GM11168 (cell line): ENCODE results near the gene CTIF.

Source experiments
- in situ Hi-C: fragments of 300-500 bp; cut with MboI; formaldehyde crosslinking; loops from one replicate; pipeline ENCODE4 v1.12.0; 2022; ENCODE audit warnings: low sequenced_read_pairs; ENCODE audit not compliant: unreplicated experiment

CTIF gene

DNA sequence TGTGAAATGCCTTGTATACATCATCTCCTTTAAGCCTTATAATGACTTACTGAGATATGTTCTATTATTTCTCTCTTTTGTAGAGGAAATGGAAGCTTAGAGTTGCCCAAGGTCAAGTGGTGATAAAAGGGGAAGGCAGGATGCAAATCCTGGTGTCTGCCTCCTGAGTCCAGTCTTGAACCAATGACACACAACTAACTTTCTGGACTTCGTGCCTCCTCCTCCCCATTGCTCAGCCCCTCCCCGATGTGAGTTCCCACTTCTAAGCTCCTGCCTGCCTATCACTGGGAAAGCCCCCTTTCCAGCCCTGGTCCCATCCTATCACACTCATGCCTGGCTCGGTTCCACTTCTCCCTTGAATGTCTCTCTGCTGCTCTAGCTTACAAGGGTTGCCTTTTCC is 6.9 kb upstream of the CTIF start:
- in situ Hi-C loops, result no loop called here

DNA sequence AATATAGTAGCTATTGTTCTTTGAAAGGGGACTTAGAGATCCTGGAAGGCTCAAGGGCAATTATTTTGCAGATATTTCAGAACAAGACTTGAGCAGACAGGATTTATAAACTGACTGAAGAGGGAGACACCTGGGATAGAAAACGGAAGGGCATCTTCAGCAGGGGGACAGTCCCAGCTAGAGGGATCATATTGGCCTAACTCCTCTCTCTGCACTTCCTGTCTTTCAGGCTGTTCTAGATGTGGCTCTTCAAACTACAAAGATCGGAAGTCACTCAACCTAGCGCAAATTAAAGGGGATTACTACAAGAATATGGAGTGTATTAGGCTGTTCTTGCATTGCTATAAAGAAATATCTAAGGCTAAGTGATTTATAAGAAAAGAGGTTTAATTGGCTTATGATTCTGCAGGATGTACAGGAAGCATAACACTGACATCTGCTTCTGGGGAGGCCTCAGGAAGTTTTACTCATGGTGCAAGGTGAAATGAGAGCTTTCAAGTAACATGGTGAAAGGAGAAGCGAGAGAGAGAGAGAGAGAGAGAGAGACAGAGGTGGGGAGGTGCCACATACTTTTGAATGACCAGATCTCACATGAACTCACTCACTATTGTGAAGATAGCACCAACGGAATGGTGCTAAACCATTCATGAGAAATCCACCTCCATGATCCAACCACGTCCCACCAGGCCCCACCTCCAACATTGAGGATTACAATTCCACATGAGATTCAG is 5.3 kb upstream of the CTIF start:
- in situ Hi-C loops, result no loop called here

DNA sequence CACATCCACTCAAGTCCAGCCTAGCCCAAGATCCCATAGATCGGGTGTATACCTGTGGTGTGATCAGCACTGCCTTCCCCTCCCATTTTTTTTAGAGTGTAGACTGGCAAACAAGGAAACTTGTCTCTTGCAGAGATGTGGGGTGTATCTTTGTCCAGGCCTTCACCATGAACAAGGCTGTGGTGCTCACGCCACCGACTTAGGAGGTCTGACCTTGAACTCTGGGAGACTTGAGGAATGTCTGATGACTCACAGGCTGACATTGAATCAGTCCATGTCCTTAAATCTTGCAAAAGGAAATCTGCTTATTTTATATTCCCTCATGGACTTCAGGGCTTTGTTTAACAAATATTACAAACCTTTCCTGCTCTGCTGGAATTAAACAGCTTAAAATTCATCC is 4.5 kb upstream of the CTIF start:
- in situ Hi-C loops, result no loop called here

DNA sequence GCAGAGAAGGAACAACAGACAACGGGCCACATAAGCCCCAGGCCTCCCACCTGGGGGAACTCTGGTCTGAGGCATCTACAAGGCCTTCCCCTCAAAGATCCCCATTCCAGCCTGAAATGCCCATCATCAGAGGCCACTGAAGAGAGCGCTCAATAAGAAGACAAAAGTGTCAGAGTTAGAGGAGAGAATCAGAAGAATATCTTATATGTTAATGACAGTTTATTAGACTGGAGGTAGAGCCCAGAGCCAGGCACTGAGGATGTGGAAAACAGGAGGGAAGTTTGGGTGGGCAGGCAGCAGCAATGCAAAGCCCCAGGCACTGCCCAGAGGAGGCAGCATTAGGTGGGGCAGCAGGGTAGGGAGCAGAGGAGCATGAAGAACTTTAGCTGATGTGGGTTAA is 2.9 kb upstream of the CTIF start:
- in situ Hi-C loops, result no loop called here

DNA sequence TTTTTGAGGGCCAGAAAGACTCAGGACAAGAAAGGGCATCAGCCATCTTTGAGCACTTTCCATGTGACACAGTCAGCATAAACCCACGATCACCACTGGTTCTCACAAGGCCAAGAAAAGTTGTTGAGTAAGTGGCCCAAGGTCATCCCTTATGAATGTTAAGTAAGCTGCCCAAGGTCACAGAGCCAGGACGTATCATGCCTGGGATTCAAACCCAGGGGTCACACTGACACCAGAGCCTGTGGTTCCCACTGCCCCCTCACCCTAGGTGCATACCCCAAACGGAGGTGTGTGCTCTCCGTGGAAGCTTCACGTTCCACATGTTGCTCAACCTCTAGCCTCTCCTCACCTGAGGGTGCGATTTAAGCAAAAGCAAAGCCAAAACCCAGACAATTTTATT is 2.3 kb upstream of the CTIF start:
- in situ Hi-C loops, result no loop called here

DNA sequence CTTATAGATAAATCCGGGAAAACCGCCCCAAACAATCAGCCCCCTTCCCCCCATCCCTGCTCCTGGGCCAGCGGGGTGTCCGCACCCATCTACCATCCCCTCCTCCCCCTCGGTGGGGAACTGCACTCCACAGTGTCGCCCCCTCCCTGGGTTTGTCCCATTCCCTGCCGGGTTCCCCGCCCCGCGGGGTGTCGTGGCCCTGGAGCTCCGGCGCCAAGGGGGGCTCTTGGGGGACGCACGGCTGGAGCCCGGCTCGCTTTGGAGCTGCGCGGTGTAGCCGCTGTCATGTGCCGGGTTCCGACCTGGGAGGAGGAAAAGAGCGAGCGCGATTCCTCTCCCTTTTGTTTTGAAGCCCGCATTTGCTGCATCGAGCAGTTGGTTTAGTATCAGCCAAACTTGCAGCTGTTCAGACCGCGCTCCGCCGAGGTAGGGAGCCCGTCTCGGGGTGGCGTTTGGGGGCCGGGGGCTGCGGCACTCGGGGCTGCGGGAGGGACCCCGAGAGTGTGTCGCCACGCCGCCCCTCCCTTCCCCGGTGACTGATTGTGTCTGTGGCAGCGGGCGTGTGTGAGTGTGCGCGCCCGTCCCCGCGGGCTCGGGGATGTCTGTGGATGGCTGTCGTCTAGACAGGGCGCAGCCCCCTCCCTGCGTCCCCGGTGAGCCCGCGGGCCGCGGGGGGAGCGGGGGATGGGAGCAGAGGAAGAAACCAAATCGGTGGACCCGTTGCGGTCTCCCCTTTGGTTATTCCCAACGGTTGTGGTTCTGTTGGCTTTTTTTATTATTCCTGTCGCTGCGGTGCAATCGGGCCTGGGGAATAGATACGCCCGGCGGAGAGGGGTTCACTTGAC is 797 bp downstream of the CTIF start:
- in situ Hi-C loops, result no loop called here

DNA sequence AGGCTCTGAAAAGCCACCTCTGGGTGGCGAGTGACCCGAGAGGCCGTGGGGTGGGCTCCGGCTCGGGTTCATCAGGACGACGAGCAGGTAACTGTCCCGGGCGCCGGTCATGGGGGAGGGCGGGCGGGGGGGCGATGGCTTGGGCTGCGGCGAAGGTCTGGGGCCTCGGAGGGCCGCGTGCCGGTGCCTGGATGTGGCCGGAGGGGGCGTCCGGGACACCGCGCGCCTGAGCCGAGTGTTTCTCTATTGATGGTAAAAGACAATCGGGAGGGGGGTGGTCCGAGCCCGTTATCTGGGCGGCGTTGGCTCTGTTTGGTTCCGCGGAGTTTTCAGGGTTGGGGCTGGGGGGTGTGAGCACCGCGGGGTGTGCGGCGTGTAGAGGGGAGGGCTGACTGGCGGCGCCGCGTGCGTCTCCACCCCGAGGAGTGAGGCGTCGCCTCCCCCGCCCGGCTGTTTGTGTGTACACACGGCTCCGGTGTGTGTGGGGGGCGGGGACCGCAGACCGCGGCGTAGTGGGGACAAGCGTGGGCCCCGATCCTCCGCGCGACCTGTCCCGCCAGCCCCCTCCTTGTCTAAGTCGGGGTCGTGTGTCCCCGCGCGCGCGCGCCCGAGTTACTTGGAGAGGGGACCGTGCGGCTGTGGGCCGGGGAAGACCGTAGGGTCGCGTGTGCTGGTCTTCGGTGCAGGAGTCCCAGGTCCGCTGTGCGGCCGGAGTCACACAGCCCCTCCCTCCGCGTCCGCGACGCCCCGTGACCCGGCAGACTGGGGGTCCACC is 1.6 kb downstream of the CTIF start:
- in situ Hi-C loops, result no loop called here

DNA sequence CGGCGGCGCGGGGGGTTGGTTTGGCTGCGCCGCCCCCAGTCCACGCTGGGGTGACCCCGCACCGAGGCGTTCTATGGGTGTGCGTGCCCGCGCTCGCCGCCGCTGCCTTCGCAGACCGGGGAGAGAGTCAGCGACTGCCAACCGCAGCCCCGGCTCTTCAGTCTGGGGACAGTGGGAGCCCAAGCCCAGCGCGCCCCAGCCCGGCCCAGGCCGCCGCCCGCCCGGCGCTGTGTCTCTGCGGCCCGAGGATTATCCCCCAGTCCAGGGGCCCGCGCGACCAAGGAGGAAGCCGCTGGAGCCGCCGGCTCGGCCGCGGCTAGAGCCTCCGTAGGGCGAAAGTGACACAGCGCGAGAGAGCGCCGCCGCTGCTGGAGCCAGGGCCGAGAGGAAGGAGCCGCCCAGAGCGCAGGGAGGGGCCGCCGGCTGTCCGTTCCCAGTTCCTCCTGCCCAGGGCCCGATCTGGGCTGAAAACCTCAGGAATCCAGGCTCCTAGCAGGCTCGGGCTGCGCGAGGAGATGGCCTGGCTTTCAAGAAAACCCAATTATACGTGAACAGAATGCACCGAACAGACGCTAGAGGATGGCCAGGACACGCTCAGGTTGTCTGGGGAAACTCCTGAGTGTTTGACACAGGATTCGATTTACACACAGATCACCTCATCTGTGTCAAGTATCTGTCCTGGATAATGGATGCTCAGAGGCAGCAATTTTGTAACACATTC is 2.4 kb downstream of the CTIF start:
- in situ Hi-C loops, result no loop called here

DNA sequence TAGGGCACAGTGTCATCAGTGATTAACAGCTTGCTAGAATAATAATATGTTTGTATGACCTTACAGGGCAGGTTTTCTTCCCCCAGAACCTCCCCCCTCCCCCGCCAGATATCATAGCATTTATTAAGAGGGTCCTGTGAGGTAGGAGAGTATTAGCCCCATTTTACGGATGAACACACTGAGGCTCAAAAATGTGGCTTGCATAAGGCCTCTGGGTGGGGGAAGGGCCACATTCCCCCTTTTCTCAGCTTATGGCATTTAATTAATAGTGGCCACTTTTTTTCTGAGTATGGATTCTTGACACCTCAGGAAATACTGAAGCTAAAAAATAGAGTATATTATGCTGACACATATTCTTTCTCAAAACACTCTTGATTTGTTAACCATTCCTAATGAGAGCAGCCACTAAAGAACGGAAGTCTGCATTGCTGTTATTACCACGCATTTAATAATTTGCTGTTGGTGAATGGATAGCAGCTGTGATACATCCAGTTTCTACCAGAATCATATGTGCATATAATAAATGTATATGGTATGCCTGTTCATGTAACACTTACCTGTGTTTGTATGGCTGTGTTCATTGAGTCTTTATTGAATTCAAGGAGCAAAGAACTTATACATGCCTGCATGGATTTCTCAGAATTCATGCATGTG is 3.0 kb downstream of the CTIF start:
- in situ Hi-C loops, result no loop called here

DNA sequence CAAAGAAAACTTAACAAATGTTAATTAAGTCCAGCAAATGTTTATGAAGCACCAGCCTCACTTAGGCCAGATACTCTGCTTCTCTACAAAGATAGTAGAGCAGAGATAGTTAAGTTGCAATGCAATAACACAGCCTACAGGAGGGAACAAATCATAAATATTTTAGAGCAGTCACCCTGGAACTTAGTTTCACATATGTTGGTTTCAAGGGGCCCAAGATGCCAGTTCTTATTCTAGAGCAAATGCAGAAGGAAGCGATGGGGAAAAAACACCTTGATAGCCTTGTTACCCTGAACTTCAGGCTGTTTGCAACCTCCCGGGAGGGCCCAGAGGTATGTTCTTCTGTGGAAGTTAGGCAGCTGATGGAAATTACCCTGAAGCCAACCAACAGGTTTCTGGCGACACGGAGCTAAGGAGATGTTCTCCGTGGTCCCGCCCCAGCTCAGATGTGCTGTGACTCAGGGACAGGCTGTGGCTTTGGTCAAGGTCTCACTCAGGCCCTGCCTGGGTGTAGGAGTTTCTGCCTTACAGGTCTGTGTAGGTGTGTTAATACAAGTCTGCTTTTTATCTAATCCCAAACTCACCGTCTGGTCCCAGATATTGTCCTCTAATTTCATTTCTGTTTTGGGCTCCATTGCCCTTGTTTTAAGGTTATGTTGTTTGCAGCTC is 3.8 kb downstream of the CTIF start:
- in situ Hi-C loops, result no loop called here

DNA sequence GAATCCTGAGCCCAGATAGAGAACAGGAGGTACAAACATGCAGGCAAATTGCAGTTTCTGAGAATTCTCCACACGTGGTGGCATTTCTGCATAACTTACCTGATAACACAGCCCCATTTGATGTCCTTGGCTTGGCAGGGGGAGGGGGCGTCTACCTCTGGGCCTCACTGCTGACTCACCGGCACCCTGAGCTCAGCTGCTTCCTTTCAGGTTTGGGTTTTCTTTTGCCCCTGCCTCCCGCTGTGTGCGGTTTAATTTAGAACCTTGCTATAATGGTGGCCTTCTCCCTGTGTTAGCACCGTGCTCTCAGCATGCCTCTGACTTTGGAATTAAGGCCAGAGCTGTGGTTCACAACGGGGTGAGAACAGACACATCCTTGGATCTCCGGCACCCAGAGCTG is 4.4 kb downstream of the CTIF start:
- in situ Hi-C loops, result no loop called here

DNA sequence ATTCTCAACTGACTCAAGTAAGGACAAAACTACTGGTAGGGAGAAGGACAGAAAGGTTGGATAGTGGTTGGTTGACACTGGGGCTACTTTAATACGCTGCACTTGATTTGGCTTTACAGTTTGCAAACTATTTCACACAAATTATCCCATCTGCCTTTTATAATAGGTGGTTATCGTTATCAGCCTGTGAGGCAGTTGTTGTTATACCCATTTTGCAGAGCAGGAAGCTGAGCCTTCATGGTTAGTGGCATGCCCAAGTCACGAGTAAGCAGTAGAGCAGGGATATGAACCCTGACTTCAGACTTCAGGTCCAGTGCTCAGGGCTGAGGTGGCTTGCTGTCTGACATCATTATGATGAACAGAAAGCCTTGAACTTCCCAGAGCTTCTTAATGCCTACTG is 5.3 kb downstream of the CTIF start:
- in situ Hi-C loops, result no loop called here

DNA sequence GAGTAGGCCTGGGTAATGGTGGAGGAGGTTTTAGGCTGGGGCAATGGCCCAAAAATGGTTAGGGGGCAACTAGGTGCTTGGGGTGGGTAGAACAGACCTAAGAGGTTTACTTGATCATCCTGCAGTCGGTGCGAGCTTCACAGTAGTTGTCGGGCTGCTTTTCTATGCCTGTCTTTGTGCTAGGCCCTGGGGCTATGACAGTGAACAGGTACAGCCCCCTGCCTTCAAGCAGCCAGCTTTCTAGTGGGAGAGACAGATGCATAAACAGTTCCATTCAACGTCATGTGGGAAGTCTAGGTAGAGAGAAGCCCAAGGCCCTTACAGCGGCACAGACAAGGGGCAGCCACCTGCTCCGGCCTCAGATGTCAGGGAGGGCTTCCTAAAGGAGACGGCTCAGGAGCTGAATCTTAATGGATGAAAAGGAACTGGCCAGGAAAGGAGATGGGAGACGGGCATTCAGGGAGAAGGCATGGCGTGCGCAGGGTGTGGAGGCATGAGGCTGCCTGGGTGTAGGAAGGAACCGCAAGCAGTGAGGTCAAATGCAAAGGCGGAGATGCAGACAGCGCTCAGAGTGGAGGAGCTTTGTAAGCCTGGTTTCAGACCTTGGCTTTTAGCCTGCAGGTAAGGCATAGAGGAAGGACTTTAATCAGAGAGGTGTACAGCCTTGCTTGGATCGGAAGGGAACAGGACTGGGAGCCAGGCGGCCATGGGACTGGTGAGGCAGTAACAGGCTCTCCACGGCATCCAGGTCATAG is 6.0 kb downstream of the CTIF start:
- in situ Hi-C loops, result no loop called here

DNA sequence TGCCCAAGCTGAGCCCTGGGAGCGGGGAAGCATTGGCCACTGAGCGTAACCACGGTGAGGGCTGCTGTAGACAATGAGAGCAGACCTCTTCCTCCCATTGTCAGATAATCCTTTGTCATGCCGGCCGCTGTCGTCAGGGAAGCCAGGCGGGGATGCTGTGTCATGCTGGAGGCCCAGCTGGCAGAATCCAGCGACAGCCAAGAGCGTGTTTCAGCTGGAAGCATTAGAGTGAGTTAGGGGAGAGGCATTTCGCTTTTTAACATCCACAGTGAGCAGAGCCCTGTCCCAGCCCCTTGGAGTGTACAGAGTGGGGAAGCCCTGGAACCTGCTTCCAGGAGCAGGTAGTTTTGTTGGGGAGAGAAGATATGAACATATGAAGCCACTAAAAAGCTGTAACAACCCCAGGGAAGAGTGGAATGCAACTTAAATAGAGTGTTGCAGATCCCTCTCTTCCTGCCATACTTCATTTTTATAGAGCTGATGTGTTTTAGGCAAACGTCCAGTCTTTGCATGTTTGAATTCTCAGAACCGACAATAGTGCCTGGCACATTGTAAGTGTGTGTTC is 7.0 kb downstream of the CTIF start:
- in situ Hi-C loops, result no loop called here

DNA sequence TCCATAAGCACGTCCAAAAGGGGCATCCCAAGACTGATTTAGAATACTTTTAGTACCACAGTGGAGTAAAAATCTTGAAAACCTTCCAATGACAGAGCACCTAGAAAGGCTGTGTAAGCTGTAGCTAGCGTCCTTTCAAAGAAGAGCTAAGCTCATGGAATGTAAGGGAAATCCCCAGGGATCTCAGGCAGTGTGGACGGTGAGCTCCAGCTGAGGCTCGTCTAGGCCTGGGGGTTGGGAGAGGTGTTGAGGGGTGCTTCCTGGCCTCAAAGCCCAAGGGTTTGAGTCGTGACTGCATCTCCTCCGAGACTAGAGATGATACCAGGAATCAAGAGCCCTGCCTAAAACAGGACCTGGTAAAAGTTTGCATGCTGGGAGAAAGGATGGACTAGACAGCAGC is 7.6 kb downstream of the CTIF start:
- in situ Hi-C loops, result no loop called here

DNA sequence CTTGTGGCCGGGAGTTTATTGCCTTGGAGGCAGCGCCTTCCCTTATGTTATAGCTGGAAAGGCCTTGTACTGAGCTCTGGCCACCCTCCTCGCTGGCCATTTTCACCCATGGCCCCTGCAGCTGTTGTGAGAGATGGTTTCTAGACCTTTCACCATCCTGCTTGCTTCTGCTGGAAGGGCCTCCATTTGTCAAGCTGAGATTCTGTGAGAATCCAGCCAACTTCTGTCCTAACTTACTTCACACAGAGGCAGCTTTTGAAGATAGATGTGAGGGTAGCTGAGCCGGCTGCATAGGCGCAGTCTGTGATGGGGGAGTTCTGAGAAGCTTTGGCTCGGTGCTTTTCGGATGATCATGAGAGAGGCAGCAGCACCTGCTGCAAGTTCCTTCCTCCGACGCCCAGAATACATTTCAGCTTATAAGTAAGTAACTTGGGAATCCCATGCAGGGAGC is 8.7 kb downstream of the CTIF start:
- in situ Hi-C loops, result no loop called here

DNA sequence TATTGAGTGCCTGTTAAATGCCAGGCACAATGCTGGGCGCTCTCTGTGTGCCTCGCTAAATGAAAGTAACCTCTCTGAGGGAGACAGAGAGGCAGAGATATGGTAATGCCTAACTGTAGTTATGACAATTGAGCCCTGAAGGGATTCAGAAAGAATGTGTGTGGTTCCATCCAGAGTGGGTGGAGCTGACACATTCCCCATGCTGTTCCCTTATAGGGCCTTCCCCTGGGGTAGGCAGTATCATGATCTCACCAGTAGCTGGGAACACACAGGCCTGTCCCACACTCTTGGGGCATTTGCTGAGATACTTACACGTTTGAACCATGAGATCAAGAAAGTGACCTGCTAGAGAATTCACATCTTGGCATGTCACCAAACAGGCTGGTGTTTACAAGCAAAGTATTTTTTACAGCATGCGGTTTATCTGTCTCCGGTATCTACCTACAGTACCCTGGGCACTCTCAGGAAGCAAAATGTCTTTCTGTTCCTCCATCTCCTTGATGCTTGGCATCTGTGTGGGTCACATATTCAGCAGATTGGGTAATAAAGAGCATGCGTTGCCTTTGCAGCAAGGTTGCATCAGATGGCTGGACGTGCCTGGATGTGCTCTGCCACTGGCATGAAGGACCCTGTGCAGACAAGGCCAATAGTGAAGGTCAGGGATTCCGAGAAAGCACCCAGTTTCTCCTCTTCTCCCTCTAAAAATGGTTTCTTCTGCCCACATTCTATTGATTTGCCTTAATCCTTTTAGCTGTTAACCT is 9.4 kb downstream of the CTIF start:
- in situ Hi-C loops, result no loop called here

DNA sequence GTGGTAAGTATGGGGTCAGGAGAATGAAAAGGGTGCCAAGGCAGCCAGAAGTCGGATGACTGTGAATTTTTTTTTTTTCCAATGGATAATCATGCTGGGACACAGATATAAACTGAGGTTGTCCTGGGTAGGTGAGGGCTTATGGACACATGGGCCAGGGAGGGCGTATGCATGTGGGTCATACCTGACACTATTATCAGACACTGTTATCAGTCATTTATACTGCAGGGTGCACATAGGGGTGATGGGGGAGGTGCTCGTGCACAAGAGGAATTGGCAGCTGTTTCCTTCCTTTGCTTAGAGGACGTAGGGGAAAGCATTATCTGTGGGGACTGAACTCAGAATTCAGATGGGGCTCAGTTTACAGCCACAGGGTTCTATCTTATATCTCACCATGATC is 10.1 kb downstream of the CTIF start:
- in situ Hi-C loops, result no loop called here
